GM21737 (cell line): ENCODE results near the gene PLCB1.
A peak's percentile ranks its signal among the peaks of the same experiment; 100 is the strongest.
"Not testable (repeated sequence)": the region's sequence is repeated elsewhere in the genome, so short reads cannot be mapped to it uniquely, and the experiment has no call there.

ENCODE experiments used
- ATAC-seq: cut with Tn5 transposase; IDR thresholded peaks from one replicate; pipeline ENCODE4 v1.9.1; 2021; ENCODE audit warnings: mild to moderate bottlenecking, moderate library complexity; ENCODE audit not compliant: unreplicated experiment

Gene PLCB1

DNA sequence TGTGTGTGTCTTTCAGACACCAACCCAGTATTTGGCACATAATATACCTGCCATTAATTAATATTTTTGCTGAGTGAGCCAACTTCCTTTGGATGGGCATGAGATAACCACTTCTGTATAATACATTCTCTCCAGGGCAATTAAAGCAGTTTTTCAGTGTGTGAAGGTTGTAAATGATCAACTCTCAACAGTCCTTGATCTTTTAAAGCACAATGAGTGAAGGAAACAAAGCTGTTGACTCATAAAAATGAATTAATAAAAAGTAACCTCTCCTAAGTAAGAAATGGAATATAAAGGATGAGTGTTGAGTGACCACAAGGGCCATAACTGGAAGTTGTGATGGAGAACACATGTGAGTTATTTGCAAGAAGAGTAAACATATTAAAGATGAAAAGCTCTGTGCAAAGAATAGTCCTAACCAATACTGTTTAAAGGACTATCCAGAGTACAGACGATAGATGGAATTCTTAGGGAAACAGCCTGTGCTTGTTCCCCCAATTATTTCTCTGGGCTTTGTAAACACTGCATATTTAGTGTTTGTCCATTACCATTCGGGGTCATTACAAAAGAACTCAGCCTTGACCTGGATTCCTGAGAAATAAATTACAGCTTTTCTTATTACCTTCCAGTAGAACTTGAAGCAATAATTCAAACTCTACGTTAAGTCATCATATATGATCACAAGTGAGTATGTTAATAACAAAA lies 446.2 kb downstream of the PLCB1 start:
- no peak for ATAC-seq

DNA sequence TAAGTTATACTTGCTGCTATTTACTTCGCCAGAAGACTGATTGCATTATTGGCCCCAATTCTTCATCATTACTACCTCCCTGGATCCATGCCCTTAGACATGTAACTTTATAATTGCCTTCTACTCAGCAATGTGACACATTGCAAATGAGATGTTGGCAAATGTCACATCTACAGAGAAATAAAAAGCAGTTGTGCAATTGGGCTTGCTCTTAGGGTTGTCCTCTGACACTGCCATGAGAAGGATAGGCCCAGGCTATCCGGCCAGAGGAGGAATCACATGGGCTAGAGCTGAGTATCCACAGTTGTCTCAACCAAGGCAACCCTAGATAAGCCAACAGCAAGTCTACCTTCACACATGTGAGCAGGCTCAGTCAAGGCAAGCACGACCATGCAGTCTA lies 447.0 kb downstream of the PLCB1 start:
- no peak for ATAC-seq

DNA sequence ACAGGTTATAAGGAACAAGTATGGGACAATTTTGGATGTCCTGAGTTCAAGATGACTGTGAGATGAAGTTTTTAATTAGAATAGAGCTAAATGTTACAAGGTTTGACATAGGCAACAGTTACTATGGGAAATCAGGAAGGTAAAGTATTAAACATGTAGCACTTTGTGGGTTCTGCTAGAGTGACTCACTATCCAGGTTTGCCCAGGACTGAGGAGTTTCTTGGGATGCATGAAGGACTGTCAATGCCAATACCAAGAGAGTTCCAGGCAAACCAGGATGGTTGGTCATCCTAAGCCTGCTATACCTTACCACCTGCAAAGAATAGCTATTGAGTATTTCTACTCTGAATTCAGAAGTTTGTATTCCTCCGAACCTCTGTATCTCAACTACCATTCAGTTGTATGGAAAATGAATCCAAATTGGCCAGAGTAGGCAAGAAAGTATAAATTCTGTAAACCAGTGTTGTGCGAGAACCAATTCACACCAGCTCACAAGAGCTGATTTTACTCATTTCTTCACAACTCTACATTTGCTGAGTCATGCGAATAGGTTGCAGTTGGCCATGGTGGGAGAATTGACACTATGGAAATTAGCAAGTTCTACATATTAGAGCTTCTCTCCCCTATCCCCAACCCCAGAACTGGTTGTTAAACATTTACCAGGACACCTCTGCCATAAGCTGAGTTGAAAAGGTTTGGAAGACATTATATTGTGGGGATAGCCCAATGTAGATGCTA lies 449.5 kb downstream of the PLCB1 start:
- ATAC-seq, result no peak

DNA sequence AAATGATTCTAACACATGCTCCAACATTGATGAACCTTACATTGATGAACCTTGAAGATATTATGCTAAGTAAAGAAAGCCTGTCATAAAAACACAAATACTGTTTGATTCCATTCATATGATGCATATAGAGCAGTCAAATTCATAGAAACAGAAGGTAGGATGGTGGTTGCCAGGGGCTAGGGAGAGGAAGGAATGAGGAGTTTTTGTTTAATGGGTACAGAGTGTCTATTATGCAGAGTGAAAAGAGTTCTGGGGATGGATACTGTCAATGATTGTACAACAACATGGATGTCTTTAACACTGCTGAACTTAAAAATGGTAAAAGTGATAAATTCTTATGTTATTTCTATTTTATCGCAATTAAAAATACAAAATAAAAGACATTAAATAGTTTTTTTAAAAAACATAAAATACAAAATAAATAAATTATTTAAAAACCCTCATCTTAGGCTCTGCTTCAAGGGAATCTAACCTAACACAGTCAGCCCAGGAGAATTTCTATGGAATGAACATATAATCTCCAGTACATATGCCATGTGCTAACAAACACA lies 451.0 kb downstream of the PLCB1 start:
- ATAC-seq, result no peak

DNA sequence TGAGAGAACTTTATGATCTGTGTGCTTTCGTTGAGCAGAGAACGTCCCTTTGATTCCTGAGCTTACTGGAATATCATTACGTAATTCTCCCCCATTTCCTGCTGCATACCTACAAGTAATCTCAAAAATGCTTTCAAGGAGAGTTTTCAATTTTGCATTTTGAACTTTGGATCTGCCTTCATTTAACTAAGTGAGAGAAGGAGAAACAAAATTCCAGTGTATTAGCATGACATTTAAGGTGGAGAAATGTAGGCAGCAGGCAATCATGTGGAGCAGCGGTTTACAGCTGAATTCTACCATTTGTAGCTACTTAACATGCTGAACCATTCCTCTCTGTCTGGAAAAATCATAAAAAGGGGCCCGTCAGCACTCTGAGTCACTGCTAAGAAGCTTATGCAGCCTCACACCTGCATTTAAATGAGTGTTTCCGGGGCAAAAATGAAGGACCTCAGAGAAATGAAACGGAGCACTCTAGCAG lies 451.5 kb downstream of the PLCB1 start:
- no peak for ATAC-seq

DNA sequence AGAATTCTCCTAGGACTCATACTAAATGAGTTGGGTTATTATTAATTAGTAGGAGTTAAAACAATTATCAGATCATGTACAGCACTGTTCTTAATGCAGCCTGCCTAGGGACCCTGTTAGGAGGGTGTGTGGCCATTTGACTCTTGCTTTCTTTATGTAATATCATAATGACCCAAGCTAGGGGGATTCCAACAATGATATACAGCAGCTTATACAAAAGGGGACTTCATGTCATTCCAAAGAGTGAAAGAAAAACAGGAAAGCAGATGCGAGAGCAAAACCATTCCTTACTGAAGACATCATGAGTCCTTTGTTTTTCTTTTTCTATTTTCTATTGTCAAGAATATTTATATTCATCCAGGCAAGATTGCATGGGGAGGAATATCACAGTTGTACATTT lies 455.2 kb downstream of the PLCB1 start:
- no peak for ATAC-seq

DNA sequence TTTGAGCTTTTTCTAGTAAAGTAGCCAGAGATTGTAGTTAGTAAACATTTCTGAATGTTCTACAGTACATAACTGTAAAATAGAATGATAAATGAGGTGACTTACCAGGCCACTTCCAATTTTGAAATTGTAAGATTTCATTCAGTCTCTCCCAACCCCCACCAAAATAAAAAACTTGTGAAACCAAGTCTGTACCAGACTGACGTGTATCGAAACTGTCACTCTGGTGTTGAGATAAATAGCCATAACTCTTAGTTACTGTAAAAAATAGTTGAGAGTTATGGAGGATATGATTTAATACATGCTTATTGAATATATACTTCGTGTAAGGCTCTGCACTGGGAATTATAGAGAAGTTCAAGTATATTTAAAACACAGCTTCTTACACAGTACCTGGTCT lies 455.7 kb downstream of the PLCB1 start:
- no peak for ATAC-seq

DNA sequence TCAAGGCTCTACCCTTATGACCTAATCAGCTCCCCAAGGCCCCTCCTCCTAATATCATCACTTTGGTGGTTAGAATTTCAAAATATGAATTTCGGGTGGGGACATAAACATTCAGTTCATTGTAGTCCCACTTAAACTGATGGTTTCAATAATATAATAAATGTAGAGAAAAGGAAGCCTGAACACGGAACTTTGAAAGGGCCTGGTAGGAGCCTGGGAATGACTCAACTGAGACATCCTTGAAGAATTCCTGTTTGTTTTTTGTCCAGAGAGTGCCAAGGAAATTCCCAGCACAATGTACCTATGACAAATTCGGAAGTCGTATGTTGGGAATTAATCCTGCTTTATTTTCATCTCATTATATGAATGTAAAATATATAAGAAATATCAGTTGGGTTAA lies 457.9 kb downstream of the PLCB1 start:
- ATAC-seq, result no peak

DNA sequence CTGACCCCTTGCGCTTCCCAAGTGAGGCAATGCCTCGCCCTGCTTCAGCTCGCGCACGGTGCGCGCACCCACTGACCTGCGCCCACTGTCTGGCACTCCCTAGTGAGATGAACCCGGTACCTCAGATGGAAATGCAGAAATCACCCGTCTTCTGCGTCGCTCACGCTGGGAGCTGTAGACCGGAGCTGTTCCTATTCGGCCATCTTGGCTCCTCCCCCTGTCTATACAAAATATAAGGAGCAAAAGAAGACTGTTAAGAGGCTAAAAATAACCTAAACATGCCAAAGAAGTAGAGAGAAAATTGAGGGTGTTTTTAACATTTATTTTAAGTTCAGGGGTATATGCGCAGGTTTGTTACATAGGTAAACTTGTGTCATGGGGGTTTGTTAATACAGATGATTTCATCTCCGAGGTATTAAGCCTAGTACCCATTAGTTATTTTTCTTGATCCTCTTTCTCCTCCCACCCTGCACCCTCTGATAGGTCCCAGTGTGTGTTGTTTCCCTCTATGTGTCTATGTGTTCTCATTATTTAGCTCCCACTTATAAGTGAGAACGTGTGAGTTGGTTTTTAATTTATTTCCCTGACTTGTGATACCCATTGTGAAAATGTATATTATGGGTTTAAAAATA lies 469.0 kb downstream of the PLCB1 start:
- ATAC-seq, result not testable (repeated sequence)

DNA sequence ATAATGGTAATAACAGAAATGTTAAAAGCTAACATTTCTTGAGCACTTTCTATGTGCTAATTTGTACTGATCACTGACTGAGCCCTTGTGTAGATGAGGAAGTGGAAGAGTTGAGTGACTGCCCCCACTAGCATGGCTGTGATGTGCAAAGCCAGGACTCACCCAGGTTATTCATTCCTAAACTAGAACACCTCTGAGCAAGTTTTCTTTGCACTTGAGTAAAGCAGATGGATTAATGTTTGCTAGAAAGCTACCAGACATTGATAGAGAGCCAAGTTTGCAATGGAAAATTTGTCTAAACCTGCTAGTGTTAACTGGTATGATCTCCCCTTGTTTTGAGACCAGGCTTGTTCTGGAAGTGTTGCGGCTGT lies 469.5 kb downstream of the PLCB1 start:
- peak; percentile 93 for ATAC-seq

DNA sequence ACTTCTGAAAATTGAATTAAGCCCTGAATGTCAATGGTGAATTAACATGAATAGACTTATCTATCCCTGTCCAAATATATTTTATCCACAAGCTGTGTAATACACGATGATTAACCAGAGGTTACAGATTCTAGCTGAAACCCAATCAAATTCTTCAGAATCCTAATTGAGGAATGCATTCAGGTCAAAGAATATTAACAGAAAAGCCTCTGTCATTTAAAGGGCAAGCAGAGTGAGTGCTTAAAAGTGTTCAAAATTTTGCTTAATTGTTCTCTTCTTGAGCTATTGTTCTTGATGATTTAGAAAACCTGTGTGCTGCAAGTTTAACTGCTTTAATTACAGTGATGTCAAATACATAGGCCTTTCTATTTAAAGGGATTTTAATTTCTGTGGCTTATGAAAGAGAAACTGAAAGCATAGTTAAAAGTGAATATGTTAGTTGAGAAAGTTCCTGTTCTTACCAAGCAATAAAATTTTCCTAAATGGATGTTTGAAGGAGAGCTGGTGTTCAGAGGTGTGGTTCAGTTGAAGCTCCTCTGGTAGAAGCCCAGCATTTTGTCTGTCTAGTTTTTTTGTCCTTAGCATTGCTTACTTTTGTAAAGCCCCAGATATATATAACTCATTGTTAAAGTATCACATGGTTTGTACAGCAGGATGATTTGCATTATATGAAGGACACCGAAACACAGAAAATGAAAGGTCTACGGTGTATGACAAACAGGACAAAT lies 470.5 kb downstream of the PLCB1 start:
- peak; percentile 87 for ATAC-seq

DNA sequence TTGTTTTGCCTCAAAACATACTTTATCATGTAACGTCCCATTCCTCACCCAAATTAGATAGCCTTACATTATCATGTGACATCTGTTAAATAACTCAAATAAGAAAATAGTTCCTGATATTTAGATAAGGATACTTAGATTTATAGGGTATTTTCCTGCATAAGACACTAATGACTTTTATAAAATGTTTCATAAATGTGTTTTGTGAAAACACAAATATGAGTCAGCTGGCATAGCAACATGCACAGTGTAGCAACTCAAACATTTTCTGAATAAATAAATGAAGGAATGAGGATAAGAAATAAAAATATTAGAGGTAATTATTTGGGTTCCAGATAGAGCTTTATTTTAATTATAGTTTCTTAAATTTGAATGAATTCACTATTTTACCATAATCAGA lies 476.4 kb downstream of the PLCB1 start:
- ATAC-seq, result no peak

DNA sequence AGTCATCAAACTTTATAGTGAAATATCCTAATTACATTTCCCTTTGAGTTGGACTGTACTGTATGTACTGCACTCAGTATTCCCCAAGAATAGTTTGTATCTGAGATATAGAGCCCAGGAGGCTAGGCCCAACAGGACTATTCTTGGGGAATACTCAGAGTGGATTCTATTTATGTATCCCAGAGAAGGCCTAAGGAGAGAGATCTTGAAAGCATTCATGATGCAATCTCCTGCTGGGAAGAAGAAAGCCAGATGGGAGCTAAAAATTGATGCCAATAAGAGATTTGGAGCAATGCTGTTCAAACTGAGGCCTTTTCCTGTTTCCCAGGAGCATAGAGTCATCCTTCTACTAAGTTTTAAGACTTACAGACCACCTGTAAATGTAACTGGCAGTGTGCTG lies 484.7 kb downstream of the PLCB1 start:
- no peak for ATAC-seq

DNA sequence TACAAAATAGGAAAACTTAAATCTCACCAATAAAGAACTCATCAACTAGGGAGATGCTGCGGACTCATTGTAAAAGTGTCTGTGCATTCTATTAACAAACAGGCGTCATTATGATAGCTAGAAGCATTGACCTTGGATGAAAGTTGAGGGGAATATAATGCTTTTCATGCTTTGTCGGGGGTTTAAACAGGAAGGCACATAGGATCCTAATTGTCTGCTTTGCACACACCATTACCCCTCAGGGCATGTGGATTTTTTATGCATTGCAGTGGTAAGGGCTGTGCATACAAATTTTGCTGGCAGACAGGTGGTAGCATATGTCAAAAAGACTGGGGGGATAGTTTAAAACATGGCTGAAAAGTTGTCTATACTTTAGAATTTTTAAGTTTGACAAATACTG lies 488.9 kb downstream of the PLCB1 start:
- no peak for ATAC-seq

DNA sequence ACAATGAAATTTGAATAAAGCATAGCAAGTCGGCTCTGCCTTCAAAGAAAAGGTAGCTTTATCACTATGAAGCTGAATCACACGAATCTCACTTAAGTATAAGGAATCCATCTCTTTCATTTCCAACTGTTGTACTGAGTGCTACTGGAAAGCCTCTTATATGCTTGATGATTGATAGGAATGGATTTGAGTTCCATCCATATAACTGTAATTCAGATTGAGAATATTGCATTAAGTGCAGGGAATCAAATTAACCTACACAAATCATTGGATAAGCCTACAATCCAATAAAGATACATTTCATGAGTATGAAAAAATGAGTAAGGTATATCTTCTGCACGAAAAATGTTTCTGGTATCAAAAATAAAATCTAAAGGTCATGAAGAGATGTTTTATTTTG lies 492.0 kb downstream of the PLCB1 start:
- no peak for ATAC-seq

DNA sequence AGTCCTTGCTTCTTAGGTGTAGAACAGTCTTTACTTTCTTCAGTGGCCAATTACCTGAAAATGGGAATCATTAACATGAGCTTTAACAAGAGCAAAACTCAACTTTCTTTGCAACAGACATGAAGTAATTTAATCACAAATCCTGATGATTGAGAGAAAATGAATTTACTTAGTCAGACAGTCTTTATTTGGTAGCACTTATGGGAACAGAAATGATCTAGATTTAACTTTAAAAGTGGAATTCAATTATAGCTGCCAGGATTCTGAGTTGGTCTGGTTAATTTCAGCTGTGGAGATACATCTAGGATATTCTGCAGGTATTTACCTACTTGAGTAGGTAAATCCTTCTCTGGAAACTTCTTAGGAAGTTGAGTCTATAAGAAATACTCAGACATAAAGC lies 492.6 kb downstream of the PLCB1 start:
- no peak for ATAC-seq

DNA sequence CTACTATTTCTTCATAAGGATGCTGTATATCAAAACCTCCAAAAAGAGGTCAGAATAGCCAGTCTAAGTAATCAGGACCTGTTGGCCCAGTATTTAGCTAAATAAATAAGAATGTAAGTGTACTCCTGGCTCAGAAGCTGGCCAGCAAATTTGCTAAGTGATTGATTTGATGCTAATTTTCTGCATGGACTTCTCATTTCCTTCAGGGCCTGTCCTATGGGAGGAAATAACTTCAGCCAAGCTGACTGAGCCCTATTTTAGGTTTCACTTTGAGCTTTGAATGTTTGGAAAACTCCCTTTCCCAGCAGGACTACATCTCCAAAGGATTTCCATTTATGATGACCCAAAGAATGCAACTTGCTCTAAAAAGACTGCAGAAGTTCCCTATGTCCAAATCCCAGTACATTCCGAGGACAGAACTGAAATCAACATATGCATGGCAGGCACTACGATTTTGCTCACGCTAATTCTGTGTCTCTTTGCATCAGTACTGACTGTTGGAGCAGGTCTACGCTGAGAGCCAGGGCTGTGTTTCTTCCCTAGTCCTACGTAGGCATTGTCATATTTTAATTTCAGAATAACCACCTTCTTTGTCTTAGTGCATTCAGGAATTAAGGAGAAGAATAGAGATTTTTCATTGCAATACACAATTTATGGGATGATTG lies 495.4 kb downstream of the PLCB1 start:
- ATAC-seq, result no peak

DNA sequence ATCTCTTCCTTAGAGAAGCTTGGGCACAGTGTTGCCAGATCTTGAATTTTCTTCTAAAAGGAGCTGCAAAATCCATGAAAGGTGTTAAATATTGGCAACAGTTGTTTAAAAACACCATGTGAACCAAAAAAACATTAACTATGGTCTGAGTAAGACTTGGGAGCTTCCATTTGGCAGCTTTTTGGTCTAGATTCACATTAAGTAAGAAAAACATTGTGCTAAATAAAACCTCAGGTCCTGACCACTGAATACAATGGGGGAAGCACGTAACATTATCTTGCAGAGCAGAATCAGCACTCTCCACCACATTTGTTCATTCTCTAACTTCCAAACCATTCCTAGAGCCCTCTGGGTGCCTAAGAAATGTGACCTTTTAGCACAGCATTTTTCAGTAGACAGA lies 499.2 kb downstream of the PLCB1 start:
- no peak for ATAC-seq

DNA sequence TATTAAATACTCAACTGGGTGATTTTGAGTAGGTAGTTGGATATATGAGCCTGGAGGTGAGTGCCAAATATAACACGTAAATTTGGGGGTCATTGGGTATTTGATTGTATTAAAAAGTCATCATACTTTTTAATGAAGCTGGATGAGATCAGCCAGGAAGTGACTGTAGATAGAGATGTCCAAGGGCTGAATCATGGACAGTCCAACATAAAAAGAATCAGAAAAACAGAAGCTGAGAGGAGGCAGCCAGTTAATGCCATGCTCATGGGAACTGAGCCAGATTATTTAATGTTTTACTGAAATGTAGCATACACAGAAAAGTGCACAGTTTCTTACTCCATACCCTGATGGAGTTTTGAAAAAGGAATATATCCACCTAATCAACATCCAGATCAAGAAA lies 501.3 kb downstream of the PLCB1 start:
- no peak for ATAC-seq

DNA sequence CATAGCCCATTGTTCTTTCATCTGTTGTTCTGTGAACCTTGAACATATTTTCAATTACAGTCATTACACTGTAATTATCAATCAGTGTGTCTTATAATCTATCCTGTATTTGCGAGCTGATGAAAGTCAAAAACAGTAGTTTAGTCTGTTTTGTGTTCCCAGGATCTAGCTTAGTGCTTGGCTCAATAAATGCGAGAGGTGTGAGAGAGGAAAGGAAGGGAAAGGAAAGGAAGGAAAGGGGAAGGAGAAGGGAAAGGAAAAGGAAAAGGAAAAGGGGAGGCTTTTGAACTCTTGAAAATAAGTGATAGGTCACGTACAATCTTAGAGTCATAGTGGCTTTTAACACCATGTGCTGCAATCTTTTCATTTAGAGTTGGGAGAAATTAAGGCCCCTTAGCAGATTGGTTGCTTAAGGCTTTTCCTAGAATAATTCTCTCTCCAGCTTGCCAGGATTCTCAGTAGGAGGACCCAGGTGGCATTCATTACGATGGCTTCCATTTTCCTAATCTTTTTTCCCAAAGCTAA lies 503.0 kb downstream of the PLCB1 start:
- no peak for ATAC-seq
